Transverse colon (tissue), 3 donors: ENCODE measurements around the gene FN3K.

Experiments used
- CTCF ChIP-seq, 5 experiments: fragments of 200-600 bp in 3 of 5; fragments of 450-650 bp in 2 of 5; sonication (generic) in 3 of 5; IDR thresholded peaks; 1 replicate in 2 of 5; 2 replicates in 3 of 5; pipeline ENCODE4 v1.5.1; 2016 to 2017; ENCODE audit warnings: antibody characterized with exemption in 5 of 5, inconsistent platforms in 3 of 5, mild to moderate bottlenecking in 2 of 5, moderate library complexity in 1 of 5
- EP300 ChIP-seq: sonication (generic); formaldehyde crosslinking; IDR thresholded peaks from one replicate; pipeline ENCODE4 v1.6.1; 2017; ENCODE audit warnings: antibody characterized with exemption, low read depth
- POLR2A ChIP-seq: fragments of 450-650 bp; IDR thresholded peaks from one replicate; pipeline ENCODE4 v1.6.1; 2016; ENCODE audit warnings: antibody characterized with exemption, mild to moderate bottlenecking, moderate library complexity

GRCh38 chr17:82720204-82720603 lies 15.2 kb upstream of the FN3K start:
- TF ChIP-seq CTCF (IDR thresholded peaks at IDR 0.05): no peak
- TF ChIP-seq POLR2A: no peak
- no peak for TF ChIP-seq EP300
